HG02840 (cell line): ENCODE results near the gene STT3A.

Experiments used
- ATAC-seq: cut with Tn5 transposase; IDR thresholded peaks from one replicate; pipeline ENCODE4 v1.9.1; 2021; ENCODE audit warnings: mild to moderate bottlenecking, moderate library complexity, moderate number of reproducible peaks; ENCODE audit not compliant: unreplicated experiment, low FRiP score

Gene STT3A

GRCh38 chr11:125586623-125587022, 6.0 kb upstream of the STT3A start:
- no peak for ATAC-seq

GRCh38 chr11:125587480-125587879, 5.2 kb upstream of the STT3A start:
- no peak for ATAC-seq

GRCh38 chr11:125588505-125588904, 4.1 kb upstream of the STT3A start:
- ATAC-seq = no peak

- peak; percentile 25 for ATAC-seq
These were observed 875 bp upstream of the STT3A start for GRCh38 chr11:125591649-125592304.

- no peak for ATAC-seq
These were observed 615 bp downstream of the STT3A start for GRCh38 chr11:125593114-125593820.

GRCh38 chr11:125594958-125595357, 2.3 kb downstream of the STT3A start:
- ATAC-seq = no peak

GRCh38 chr11:125600663-125601062, 8.0 kb downstream of the STT3A start:
- ATAC-seq = no peak

- ATAC-seq = no peak
These were observed 10.6 kb downstream of the STT3A start for GRCh38 chr11:125603207-125603606.

GRCh38 chr11:125605417-125605816, 12.8 kb downstream of the STT3A start:
- ATAC-seq = no peak

- ATAC-seq = no peak
These were observed 16.9 kb downstream of the STT3A start for GRCh38 chr11:125609545-125609944.

- ATAC-seq = no peak
These were observed 25.7 kb downstream of the STT3A start for GRCh38 chr11:125618383-125618782.

GRCh38 chr11:125621995-125622394, 29.3 kb downstream of the STT3A start:
- no peak for ATAC-seq

GRCh38 chr11:125623064-125623463, 30.4 kb downstream of the STT3A start:
- no peak for ATAC-seq

- ATAC-seq = no peak
These were observed 32.1 kb downstream of the STT3A start, which contains the start of gene CHEK1 for GRCh38 chr11:125624756-125625213. TSS of gene CHEK1 (plus strand) at chr11:125625163. CDS start at chr11:125626769, 1,606 bp downstream.

- ATAC-seq = peak; percentile 33
These were observed 32.6 kb downstream of the STT3A start for GRCh38 chr11:125625225-125625629.

- ATAC-seq = peak; percentile 86
These were observed 33.1 kb downstream of the STT3A start for GRCh38 chr11:125625630-125626287.

GRCh38 chr11:125626288-125626950, 33.8 kb downstream of the STT3A start:
- ATAC-seq = peak; percentile 26

GRCh38 chr11:125627236-125627910, 34.7 kb downstream of the STT3A start:
- ATAC-seq = no peak

GRCh38 chr11:125637840-125638239, 45.2 kb downstream of the STT3A start:
- ATAC-seq = no peak

GRCh38 chr11:125638315-125638714, 45.7 kb downstream of the STT3A start:
- no peak for ATAC-seq
